Cardiac fibroblast (primary cell): Measurements from ENCODE around the gene DFFB.
A peak's percentile ranks its signal among the peaks of the same experiment; 100 is the strongest.

ENCODE experiments used
- DNase-seq, 2 donors: peaks; one replicate each; pipeline versions ENCODE4 v3.0.0 to v3.0.0-alpha.2; 2010; ENCODE audit warnings: low read depth in 2 of 2
- H3K4me3 ChIP-seq, 2 donors: replicated peaks in 1 of 2; 1 replicate in 1 of 2; 2 replicates in 1 of 2; pipeline ENCODE4 v1.5.1; 2011; ENCODE audit warnings: low read depth in 2 of 2, low read length in 2 of 2, mild to moderate bottlenecking in 2 of 2, moderate library complexity in 1 of 2
- TF ChIP-seq, protein P1 (sequence below): IDR thresholded peaks from one replicate; pipeline ENCODE4 v1.5.1; 2011; ENCODE audit warnings: low read depth, mild to moderate bottlenecking, low read length, inconsistent platforms

Gene DFFB

DNA sequence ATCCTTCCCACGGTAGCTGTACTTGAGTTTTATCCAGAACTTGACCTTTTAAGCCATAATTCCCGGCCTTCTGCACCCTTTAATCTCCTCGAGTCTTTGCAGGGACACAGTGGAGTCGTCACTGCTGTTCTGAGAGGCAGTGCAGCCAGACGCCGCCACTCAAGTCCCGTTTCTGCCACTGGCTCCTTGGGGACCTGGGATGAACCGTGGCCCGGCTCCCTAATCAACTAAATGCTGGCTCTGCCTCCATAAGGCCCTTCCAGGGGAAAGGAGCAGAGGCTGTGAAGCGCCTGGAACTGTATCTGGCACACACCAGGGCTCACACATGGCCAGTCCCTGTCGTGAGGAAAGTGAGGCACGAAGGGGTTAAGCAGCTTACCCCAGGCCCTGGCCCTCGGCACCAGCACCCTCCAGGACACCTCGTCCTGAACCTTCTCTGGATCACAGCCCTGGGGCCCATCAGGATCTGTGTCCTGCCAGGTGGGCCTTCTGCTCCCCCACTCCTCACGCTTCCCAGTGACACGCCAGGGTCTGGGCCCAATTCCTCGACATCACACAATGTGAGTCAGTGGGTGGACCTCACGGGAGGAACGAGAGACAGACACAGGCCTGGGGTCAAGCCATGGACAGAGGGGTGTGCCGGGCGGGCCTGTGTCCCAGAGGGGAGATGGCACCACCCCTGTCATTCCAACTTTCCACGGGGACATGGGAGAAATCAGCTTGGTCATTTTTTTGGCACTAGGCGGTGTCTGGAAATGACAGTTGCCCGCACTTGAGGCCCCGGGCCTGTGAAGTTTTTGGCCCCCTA lies 66.3 kb downstream of the DFFB start:
- H3K4me3 ChIP-seq = no peak overlapping the region
- DNase-seq = no peak
- TF ChIP-seq, protein P1, sequence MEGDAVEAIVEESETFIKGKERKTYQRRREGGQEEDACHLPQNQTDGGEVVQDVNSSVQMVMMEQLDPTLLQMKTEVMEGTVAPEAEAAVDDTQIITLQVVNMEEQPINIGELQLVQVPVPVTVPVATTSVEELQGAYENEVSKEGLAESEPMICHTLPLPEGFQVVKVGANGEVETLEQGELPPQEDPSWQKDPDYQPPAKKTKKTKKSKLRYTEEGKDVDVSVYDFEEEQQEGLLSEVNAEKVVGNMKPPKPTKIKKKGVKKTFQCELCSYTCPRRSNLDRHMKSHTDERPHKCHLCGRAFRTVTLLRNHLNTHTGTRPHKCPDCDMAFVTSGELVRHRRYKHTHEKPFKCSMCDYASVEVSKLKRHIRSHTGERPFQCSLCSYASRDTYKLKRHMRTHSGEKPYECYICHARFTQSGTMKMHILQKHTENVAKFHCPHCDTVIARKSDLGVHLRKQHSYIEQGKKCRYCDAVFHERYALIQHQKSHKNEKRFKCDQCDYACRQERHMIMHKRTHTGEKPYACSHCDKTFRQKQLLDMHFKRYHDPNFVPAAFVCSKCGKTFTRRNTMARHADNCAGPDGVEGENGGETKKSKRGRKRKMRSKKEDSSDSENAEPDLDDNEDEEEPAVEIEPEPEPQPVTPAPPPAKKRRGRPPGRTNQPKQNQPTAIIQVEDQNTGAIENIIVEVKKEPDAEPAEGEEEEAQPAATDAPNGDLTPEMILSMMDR = no peak

DNA sequence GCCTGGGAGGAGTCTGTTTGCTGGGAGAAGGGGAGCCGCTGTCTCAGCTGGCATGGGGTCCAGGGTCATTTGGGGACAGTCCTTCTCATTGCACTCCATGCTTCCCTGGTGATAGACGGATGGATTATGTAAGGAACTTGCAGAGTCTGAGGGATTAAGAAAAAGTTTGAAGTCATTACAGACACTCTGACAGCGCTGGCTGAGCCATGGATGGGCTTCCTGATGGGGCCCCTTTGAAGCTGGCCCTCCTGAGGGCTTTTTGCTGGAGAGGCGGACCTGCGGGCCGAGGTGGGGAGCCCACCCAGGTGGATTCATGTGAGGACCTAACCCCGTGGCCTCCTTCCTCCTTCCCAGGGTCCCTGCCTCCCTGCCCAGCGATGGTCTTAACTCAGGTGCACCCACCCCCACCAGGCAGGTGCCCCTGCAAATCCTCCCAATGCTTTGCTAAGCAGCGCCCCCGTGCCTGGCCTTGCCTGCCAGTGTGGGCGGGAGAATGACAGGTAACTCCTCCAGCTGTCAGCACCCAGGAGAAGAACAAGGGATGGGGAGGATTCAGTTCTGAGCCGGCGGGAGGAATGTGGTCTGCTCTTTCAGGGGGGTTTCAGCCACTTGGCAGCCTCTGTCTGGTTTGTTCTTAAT lies 67.0 kb downstream of the DFFB start:
- no peak for DNase-seq
- no peak overlapping the region for H3K4me3 ChIP-seq
- TF ChIP-seq, protein P1 = no peak

DNA sequence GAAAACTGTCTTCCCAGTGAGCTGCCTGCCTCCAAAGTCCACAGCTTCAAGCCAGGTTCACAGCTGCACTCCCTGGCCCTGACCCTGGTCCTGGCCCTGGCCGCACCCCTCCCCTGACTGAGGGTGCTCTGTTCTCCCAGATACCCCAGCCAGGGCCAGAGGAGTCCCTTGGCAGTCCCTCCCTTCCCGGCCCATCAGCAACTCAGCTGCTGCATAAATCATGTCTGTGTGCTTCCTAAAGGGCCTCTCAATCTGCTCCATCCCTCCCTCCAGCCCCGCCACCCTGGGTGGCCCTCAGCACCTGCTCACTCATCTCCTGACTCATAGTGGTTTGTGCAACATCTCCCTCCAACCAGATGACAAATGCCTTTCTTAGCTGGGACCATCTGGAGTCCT lies 67.5 kb downstream of the DFFB start:
- peak in 1 of 2 donors; percentile 14 for DNase-seq
- TF ChIP-seq, protein P1 = no peak

DNA sequence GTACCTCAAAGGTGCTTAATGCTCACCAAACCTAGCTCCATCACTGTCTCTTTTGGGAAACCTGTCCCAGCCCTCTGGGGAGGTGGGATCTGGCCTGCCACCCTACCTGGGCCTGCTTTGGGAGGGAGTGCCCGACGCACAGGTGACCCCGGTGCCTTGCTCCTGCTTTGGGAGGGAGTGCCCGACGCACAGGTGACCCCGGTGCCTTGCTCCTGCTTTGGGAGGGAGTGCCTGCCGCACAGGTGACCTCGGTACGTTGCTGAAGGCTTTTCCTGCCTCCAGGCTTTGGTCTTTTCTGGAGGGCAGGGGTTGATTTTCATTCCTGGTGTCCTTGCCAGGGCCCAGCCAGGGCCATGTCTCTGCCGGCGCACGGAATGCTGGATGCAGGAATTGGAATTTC lies 68.0 kb downstream of the DFFB start:
- no peak for DNase-seq
- H3K4me3 ChIP-seq = no peak overlapping the region
- TF ChIP-seq, protein P1 = no peak

More for the DNA sequence above, 67.5 kb downstream of the DFFB start:
- H3K4me3 ChIP-seq = no peak overlapping the region

GRCh38 chr1:3925762-3926161 lies 68.5 kb downstream of the DFFB start:
- H3K4me3 ChIP-seq = no peak overlapping the region
- DNase-seq = no peak
- TF ChIP-seq, protein P1 = no peak

- DNase-seq = no peak
- no peak overlapping the region for H3K4me3 ChIP-seq
- TF ChIP-seq, protein P1 = no peak
These were observed 69.7 kb downstream of the DFFB start for GRCh38 chr1:3926956-3927355.
